ENCODE measurements around the gene COMMD3. TPM values are rescaled to one million over a fixed set of nuclear protein-coding genes. Genes with fewer than 3 reads are reported as not detected.
"Not testable (repeated sequence)": the region's sequence is repeated elsewhere in the genome, so short reads cannot be mapped to it uniquely, and the experiment has no call there.

COMMD3 gene
- total RNA-seq, 4 donors from 2014 or later = 25.5 to 41.1 (median 31.5) TPM

GRCh38 chr10:22356324-22356873 is 40.2 kb downstream of the COMMD3 start:
- H3K9me3 ChIP-seq = no peaks in the 10 kb centered on the region
- H3K4me3 ChIP-seq = no peak overlapping the region
- H3K27ac ChIP-seq (replicated peaks in 1 of 4) = no peak overlapping the region
- 93% methylated on average over 4 of the region's 4 CpGs for WGBS
- no peaks in the 10 kb centered on the region for H3K4me1 ChIP-seq
- no peaks in the 10 kb centered on the region for H3K36me3 ChIP-seq
- H3K27me3 ChIP-seq = peaks cover 0 to 2% (median 0%) of the 10 kb centered on the region in 4 donors
- no peak for DNase-seq (ENCODE audit: extremely low spot score)
- intact Hi-C loops (cut with DNase I) = no loop called here
- TF ChIP-seq POLR2A (IDR thresholded peaks at IDR 0.05; ENCODE audit: low read depth) (no peak), POLR2AphosphoS5 (IDR thresholded peaks at IDR 0.05) (no peak), EP300 (IDR thresholded peaks at IDR 0.05) (no peak), CTCF (IDR thresholded peaks at IDR 0.05) (no peak)

GRCh38 chr10:22357770-22358169 is 41.6 kb downstream of the COMMD3 start:
- H3K9me3 ChIP-seq; H3K36me3 ChIP-seq; H3K4me3 ChIP-seq; H3K27me3 ChIP-seq; H3K27ac ChIP-seq (replicated peaks in 1 of 4); DNase-seq (ENCODE audit: extremely low spot score); intact Hi-C loops (cut with DNase I); H3K4me1 ChIP-seq: not testable (repeated sequence)
- WGBS = 100% methylated on average over 3 of the region's 4 CpGs

GRCh38 chr10:22363305-22363704 is 47.1 kb downstream of the COMMD3 start:
- Histone ChIP-seq H3K27ac (replicated peaks in 1 of 4) (no peak overlapping the region), H3K4me3 (no peak overlapping the region), H3K36me3 (no peaks in the 10 kb centered on the region), H3K4me1 (no peaks in the 10 kb centered on the region), H3K27me3 (peaks cover 0 to 9% (median 0%) of the 10 kb centered on the region in 4 donors), H3K9me3 (no peaks in the 10 kb centered on the region)
- intact Hi-C loops (cut with DNase I) = no loop called here
- no peak for TF ChIP-seq CTCF (IDR thresholded peaks at IDR 0.05)
- no peak for TF ChIP-seq POLR2AphosphoS5 (IDR thresholded peaks at IDR 0.05)
- no peak for TF ChIP-seq POLR2A (IDR thresholded peaks at IDR 0.05; ENCODE audit: low read depth)
- TF ChIP-seq EP300 (IDR thresholded peaks at IDR 0.05) = no peak
- WGBS = 89% methylated on average over 6 of the region's 6 CpGs
- DNase-seq (ENCODE audit: extremely low spot score) = no peak

- intact Hi-C loops (cut with DNase I) = no loop called here
These were observed 48.4 kb downstream of the COMMD3 start for GRCh38 chr10:22364407-22365140.

More at GRCh38 chr10:22364407-22365140, 48.4 kb downstream of the COMMD3 start:
- no peak overlapping the region for H3K4me3 ChIP-seq
- no peaks in the 10 kb centered on the region for H3K4me1 ChIP-seq
- no peaks in the 10 kb centered on the region for H3K36me3 ChIP-seq
- H3K27ac ChIP-seq (replicated peaks in 1 of 4) = no peak overlapping the region
- TF ChIP-seq EP300 (IDR thresholded peaks at IDR 0.05) (no peak), POLR2AphosphoS5 (IDR thresholded peaks at IDR 0.05) (no peak), POLR2A (IDR thresholded peaks at IDR 0.05; ENCODE audit: low read depth) (no peak), CTCF (IDR thresholded peaks at IDR 0.05) (no peak)
- no peaks in the 10 kb centered on the region for H3K9me3 ChIP-seq
- WGBS = 85% methylated on average over 5 of the region's 5 CpGs
- peaks cover 0 to 12% (median 0%) of the 10 kb centered on the region in 4 donors for H3K27me3 ChIP-seq
- no peak for DNase-seq (ENCODE audit: extremely low spot score)

All from esophagus muscularis mucosa (tissue), 4 donors.